Bronchial epithelial cell (primary cell): Measurements from ENCODE around the gene TRIL. TPM values are rescaled to one million over a fixed set of nuclear protein-coding genes. Genes with fewer than 3 reads are reported as not detected.

ENCODE experiments used
- DNase-seq: peaks from one replicate; pipeline ENCODE4 v3.0.0-alpha.2; 2010; ENCODE audit warnings: low read depth
- FAIRE-seq: peaks from 2 replicates; lab custom pipeline; 2011; peaks lifted over from hg19 to GRCh38; lab: Jason Lieb, UNC
- H3K27me3 ChIP-seq: 2 replicates; pipeline ENCODE4 v1.5.1; 2011; ENCODE audit warnings: low read length; ENCODE audit not compliant: control insufficient read depth, insufficient read depth
- H3K36me3 ChIP-seq: 2 replicates; pipeline ENCODE4 v1.5.1; 2011; ENCODE audit warnings: low read length; ENCODE audit not compliant: control insufficient read depth, insufficient read depth
- H3K4me3 ChIP-seq: 2 replicates; pipeline ENCODE4 v1.5.1; 2011; ENCODE audit warnings: mild to moderate bottlenecking, low read depth, low read length, control low read depth
- CTCF ChIP-seq: IDR thresholded peaks from 2 replicates; pipeline ENCODE4 v1.5.1; 2011; ENCODE audit warnings: mild to moderate bottlenecking, moderate library complexity, low read length, control low read depth, inconsistent platforms; ENCODE audit not compliant: insufficient read depth, severe bottlenecking
- total RNA-seq: library from RNA; depleted of rRNA; stranded (reverse); fragments of >200 nt; gene quantifications from 2 replicates; pipeline ENCODE4 v1.2.1, GENCODE V29; 2014

Gene TRIL
- total RNA-seq, 1 donor from 2014 or later, result under 0.01 TPM

GRCh38 chr7:28931565-28931964, 26.6 kb downstream of the TRIL start:
- Histone ChIP-seq H3K4me3 (no peak overlapping the region), H3K27me3 (no peaks in the 10 kb centered on the region), H3K36me3 (no peaks in the 10 kb centered on the region)
- DNase-seq, result no peak
- TF ChIP-seq CTCF, result no peak
- no peak for FAIRE-seq

DNA sequence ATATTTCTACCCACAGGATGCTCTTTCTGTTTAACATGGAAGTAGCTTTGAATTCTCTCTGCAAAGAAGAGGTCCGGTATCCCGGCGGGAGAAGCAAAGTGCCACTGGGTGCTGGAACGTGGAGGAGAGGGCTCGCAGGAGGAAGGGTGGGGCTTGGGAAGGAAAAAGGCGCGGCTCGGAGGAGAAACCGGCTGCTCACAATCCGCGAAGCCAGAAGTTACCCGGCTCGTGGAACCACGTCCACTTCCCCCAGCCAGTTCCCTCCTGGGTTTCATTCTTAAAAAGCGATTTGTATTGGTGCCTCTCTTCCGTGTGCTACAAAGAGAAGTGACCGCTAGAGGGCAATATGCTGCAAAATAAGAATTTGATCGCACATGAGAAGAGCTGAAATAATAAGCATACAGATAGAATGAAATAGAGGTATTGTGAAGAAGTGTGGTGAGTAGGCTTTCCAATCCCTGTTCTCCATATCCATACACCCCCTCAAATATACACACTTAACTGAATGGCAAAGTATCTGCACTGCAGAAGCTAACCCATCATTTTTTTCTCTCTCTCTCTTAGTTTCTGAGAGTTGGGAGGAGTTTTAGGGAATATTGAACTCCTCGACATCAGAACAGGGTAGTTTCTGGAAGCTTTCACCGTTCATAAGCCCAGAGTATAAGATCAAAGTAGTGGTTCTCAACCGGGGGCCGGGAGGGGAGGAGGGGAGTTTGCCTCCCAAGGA, 31.1 kb downstream of the TRIL start:
- no peak for FAIRE-seq
- Histone ChIP-seq H3K27me3 (no peaks in the 10 kb centered on the region), H3K4me3 (peak overlapping the region; percentile 27), H3K36me3 (no peaks in the 10 kb centered on the region)
- TF ChIP-seq CTCF, result peak; percentile 65
- DNase-seq, result peak; percentile 76

DNA sequence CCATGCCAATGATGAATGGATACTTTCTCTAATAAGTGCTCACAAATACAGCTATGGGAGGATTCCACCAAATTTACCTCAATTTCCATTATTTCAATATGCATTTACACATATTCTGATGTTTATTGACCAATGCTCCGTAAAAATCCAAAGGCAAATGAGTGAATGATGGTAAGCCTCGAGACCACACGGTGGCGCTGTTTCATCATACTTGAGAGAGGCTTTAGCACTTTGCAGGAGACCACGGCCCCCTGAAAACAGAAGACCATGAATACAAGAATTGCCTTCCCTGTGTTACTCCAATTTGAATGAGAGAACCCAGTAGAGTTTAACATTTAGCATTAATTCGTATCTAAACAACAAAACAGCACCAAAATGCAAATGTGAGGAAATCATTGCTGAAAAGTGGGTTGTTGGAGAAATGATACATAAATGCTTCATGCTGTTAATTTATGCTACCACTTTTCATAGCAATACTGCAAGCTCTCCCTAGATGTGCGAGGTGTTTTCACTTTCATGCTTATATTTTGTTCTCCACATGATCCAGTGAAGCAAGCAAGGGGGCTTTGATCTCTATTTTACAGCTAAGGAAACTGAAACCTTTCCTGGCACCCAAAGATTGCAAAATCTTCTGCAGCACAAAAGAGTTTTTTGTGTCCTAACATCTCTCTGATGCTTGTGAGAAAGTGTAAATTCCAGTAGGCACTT, 35.4 kb downstream of the TRIL start:
- TF ChIP-seq CTCF, result peak; percentile 72
- Histone ChIP-seq H3K27me3 (no peaks in the 10 kb centered on the region), H3K36me3 (no peaks in the 10 kb centered on the region), H3K4me3 (no peak overlapping the region)
- peak; percentile 71 for DNase-seq
- no peak for FAIRE-seq

DNA sequence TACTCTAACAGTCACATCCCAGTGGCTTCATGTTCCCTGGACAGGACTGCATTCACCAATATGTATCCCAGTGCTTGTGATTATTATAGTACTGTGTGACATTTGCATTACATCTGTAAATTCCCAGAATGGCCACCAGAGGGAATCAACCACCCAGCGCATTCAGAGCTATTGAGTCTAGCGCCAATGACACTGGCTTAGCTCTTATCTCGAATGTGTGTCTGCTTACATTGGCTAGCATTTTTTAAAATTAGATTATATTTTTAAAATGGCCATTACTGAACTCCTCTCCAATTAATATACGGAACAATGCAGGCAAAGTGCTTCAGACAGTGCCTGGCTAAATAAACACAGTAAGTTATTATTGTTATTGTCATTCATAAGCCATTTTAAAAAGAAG, 36.3 kb downstream of the TRIL start:
- H3K36me3 ChIP-seq, result no peaks in the 10 kb centered on the region
- H3K27me3 ChIP-seq, result no peaks in the 10 kb centered on the region
- no peak for FAIRE-seq
- TF ChIP-seq CTCF, result peak; percentile 74
- H3K4me3 ChIP-seq, result no peak overlapping the region
- peak; percentile 62 for DNase-seq

- FAIRE-seq (no peak), DNase-seq (peak; percentile 8)
- no peaks in the 10 kb centered on the region for H3K36me3 ChIP-seq
- no peak overlapping the region for H3K4me3 ChIP-seq
- TF ChIP-seq CTCF, result no peak
- no peaks in the 10 kb centered on the region for H3K27me3 ChIP-seq
These were observed 37.7 kb downstream of the TRIL start for GRCh38 chr7:28920424-28920823.

- Histone ChIP-seq H3K27me3 (no peaks in the 10 kb centered on the region), H3K36me3 (no peaks in the 10 kb centered on the region), H3K4me3 (no peak overlapping the region)
- FAIRE-seq (no peak), DNase-seq (no peak)
- no peak for TF ChIP-seq CTCF
These were observed 38.6 kb downstream of the TRIL start for GRCh38 chr7:28919510-28919909.
